ENCODE measurements around the gene CABP1.

The CABP1 gene

DNA sequence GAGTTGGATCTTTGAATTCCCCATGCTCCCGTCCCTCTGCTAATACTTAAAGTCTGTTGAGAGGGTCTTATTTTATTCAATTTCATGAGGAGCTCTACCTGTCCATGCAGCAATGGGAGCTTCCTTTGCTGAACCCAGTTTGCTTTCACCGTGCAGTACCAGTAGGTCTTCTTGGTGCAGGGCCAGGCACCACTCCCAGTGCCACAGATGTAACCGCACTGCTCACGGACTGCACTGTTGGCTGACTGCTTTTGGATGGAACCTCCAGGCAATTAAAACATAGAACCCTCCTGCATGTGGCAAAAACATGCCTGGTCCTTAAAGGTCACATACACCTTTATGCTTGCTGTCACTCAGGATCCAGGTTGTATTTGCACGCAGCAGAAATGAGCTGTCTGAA lies 9.3 kb upstream of the CABP1 start:
- DNase-seq = no peak

DNA sequence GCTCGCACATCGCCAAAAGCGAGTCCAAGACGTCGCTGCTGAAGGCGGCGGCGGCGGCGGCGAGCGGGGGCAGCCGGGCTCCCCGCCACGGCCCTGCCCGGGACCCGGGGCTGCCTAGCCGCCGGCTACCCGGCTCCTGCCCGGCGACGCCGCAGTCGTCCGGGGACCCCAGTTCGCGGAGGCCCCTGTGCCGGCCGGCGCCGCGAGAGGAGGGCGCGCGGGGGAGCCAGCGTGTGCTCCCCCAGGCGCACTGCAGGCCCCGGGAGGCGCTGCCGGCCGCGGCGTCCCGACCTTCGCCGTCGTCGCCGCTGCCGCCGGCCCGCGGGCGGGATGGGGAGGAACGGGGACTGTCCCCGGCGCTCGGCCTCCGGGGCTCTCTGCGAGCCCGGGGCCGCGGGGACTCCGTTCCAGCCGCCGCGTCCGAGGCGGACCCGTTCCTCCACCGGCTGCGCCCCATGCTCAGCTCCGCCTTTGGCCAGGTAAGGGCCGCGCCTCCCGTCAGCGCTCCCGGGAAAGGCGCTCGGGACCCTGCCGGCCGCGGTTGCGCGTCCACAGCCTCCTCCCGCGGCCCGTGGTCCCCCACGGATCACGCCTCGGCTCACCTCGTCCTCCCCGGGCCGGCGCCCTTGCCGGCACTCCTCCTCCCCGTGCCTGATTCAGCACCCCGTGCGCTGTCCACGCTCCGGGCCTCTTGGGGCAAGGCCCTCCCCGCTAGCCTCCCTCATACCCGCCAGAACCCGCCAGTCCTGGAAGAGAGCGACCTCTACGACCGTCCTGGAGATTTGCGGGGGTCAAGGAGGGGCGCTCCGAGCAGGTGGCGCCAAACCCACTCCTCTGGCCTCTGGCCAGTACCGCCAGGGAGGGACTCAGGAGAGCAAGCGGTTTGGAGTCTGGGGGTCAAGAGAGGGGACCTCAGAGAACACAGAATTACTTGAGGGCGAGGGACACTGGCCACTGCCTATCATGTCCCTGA lies 721 bp downstream of the CABP1 start:
- DNase-seq = peak; percentile 58

DNA sequence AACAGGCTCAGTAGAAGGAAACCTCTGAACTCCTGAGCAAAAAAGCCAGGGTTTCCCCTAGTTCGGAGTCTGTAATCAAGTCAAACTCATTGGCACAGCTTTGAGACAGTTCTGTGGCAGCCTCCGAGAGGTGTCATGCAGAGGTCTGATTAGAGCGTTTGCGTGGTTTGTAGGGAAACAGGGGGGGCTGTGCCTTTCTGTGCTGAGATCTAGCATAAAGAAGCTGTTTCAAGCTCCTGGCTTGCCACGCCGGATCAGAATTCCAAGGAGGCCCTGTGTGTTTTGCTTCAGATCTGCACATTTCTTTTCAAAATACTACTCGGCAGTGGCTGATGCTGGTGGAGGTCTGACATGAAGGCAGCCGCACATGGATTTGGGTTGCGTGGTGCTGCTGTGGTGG lies 1.7 kb downstream of the CABP1 start:
- DNase-seq = no peak

DNA sequence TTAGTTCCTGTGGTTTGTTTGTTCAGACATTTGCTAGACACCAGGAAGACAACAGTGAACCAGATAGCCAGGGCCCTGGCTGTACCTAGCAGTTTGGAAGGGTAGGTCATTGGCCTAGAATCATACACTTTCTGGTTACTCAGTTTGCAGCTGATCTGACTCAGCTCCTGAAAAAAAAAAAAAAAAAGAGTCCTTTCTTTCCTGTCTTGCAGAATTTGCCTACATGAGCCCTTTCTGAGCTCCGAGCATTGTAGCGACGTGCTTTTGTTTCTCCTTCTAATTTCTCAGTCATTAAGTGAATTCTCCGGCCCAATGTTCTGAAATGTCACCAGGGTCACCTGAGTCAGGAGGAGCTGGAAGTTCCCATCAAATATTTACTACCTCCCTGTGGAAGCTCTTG lies 2.4 kb downstream of the CABP1 start:
- DNase-seq = no peak

DNA sequence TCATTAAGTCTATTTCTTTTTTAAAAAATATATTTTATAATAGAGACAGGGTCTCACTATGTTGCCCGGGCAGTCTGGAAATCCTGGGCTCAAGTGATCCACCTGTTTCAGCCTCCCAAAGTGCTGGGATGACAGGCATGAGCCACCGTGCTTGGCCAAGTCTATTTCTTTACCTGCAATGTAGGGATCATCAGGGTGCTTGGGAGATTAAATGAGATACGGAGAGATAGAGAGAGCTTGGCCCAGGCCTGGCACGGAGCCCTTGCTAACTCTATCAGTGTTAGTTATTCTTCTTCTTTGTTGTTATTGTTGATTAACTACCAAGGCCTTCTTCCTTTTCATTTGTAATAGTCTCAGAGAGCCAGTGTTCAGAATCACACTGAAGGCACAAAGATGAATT lies 3.1 kb downstream of the CABP1 start:
- no peak for DNase-seq

DNA sequence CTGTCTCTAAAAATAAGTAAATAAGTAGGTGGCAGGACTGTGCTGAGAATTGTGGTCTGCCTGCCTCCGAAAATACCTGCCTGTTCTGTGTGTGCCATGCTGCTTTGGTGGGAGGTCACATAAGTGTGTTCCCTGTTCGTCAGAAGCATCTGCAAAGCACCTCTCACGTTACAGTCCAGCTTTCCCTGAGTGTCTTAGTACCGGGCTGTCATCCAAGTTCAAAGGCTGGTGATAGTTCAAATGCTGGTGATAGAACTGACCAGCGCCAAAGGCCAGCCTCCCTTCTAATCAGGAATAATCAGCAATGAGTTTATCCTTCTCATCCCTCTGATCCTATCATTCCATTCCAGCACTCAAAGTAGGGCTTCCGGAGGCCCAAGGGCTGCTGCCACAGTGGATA lies 5.6 kb downstream of the CABP1 start:
- no peak for DNase-seq

DNA sequence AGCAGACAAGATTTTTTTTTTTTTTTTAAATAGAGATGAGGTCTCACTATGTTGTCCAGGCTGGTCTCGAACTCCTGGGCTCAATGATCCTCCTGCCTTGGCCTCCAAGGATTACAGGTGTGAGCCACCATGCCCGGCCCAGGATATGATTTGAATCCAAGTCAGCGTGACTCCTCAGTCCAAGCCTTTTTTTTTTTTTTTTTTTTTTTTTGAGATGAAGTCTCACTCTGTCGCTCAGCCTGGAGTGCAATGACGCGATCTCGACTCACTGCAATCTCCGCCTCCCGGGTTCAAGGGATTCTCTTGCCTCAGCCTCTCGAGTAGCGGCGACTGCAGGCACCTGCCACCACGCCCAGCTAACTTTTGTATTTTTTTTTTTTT lies 6.9 kb downstream of the CABP1 start:
- no peak for DNase-seq

DNA sequence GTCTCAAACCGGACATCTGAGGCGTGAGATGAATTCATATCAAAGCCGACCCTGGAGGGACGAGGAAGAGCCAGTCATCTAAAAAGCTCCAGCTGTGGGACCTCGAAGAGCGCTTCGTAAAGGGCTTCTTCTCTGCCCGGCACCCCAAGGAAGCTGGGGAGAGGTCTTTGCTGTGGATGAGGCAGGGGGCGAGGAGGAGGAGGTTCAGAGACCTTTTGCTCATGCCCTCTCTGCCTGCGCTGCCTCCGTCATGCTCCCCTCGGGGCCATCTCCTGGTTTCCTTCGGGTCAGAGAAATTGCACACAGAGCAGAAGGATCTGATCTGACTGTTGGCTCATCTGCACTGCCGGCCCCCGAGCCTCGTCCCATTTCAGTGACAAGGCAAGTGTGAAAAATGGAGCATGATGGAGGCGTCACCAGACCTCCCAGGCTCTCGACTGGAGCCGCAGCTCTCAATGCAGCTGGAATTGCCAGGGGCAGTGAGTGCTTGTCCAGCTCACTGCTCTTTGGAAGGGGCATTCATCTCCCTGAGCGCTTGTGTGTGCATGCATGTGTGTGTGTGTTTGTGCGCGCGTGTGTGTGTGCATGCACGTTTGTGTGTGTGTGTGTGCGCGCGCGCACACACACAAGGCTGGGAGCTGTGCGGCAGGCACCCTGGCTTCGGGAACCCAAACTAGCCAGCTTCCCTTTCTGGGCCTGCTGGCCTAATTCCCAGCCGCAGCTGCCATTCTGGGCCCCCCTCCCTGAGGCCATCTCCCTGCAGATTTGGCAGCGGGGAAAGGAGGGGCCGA lies 9.2 kb downstream of the CABP1 start:
- no peak for DNase-seq

DNA sequence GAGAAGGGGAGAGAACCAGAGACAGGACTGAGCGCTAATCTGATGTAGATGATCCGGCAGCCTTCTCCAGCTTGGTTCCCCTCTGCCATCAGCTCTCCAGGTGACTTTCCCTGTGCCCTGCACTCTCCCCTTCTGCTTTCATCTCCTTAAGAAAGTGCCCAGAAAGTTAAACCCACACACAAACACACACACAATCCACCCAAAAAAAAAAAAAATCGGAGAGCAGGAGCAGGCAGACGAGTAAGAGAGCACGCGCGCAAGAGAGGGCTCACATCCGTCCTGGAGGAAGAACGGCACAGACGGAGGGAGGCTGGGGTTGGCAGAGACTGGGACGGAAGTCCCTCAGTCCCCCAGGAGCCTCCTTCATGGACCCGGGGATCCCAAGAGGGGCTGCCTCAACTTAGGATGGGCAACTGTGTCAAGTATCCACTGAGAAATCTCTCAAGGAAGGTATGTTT lies 9.8 kb downstream of the CABP1 start:
- DNase-seq = no peak

DNA sequence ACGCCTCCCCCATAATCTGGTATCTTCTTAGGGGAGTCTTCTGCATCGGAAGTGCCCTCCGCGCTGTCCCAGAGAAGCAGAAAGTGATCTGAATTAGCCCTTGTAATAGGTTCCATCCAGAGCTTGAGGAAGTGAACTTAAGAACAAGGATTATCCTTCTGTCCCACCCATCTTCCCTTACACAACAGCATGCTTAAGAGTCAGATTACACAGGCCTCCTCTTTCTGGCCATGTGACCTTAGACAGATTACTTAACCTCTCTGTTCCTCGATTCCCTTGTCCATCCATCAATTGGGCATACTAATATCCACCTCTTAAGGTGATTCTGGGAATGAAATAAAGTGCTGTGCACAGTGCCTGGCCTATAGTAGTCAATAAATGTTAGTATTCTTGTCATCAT lies 11.4 kb downstream of the CABP1 start:
- no peak for DNase-seq

DNA sequence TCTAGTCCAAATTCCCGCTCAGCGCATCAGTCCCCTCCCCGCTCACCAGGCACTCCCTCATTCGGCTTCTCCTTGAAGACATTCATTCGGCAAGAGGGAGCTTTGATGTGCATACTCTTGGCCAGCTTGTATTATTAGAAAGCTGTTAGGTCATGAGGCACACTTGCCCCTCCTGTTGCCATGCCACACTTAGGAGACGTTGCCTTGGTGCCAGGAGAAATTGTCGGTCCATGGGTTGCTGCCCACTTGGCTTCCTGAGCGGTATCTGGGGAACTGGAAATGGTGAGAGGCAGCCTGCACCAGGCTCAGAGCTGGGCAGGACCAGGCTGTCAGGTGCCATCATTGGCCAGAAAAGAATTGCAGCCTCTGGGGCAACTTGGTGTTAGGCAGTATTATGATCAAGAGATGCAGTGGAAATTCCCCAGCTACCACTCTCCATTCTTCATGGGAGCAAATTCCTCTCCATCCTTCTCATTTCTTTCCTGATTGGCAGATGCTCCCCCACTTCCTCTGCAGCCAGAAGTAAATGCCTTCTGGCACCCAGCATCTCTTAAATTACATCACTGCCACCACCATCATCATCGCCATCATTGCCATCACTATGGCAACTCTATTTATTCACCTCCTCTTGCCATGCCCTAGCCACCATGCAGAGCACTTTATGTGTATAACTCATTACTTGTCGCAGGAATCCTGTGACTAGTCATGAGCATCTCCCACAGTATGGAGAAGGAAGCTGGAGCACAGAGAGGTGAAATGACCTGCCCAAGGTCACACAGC lies 12.4 kb downstream of the CABP1 start:
- DNase-seq = no peak

DNA sequence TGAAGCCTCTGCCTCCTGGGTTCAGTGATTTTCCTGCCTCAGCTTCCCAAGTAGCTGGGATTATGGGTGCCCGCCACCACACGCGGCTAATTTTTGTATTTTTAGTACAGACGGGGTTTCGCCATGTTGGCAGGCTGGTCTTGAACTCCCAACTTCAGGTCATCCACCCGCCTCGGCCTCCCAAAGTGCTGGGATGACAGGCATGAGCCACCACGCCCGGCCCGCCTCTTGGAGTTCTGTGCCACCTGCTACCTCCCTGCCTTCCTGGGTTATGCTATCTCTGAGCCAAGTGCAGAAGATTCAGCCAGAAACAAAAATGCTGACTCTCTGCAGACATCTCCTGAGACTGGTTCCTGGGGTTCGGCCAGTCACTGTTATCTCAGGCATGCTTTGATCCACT lies 13.2 kb downstream of the CABP1 start:
- no peak for DNase-seq

DNA sequence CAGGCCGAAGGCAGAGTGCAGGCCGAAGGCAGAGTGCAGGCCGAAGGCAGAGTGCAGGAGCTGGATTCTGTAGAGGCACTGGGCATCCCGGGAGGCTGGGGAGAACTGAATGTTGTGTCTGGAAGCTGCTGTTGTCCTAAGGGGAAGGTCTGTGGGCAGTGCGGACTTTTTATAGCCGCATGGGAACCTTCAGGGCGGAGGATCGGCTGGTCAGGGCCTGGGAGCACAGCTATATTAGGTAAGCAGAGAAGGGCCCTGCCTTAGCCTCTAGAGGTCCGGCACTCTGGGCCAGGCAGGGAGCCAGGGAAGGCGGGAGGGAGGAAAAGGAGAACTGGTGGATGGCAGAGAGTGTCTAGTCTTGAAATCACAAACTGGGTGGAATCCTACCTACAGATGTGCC lies 14.2 kb downstream of the CABP1 start:
- no peak for DNase-seq

DNA sequence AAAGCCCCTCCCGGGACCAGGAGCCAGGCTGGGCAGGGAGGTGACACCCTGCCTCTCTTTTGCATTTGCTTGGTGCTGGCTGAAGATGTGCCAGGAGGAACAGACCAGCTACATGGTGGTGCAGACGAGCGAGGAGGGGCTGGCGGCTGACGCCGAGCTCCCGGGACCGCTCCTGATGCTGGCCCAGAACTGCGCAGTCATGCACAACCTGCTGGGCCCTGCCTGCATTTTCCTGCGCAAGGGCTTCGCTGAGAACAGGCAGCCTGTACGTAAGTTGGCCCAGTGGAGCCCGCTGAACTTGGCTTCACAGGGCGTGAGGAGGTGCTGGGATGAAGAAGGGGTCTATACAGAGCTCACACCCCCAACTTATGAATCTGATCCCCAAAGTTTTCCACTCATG lies 15.6 kb downstream of the CABP1 start:
- no peak for DNase-seq

DNA sequence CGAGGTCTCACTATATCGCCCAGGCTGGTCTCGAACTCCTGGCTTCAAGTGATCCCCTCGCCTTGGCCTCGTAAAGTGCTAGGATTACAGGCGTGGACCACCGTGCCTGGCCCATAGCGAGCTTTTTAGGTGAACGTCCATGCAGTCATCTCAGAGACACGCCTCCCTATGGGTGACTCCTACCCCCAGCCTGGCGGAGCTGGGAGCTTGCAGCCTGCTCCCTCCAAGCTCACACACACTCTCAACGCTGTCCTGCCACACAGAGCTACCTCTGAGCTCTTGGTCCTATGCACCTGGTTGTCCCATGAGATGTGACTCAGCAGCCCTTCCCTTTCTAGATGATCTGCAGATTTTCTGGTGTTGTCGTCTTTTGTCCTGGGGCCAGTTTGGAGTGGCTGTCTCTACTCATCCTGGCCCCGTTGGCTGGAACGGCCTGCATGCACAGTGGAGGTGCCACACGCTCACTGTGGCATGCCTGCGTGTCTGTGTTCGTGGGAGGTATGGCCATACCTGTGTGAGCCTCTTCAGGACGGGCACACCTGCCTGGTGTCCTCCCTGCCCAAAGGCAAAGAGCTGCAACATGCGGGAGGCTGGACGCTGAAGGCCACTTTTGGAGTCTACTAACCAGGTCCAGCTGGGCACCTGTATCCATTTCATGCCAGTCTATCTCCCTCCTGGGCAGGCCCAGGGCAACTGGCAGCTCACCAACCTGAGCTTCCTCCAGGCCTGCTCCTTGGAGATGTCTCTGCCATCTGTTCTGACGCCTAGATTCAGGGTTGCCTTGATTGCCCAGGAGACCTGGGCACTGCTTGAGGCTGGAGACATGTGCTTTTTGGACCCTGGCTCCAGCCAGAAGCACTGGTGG lies 18.1 kb downstream of the CABP1 start:
- no peak for DNase-seq

DNA sequence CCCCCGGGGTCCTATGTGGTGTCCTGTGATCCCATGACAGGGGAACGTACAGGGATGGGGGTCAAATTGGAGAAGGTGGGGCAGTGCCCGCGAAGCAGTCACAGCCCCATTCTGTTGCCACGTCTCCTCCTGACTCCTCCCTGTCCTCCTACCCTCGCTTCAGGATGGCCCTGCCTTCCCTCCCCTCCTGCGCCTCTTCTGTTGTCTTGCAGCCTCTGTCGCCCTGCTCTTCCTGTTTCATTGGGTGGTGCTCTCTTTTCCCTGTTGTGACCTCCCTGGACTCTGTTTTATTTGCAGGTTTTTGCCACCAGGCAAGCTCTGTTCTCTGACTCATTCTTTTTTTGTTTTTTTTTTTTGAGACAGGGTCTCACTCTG lies 18.7 kb downstream of the CABP1 start:
- no peak for DNase-seq

DNA sequence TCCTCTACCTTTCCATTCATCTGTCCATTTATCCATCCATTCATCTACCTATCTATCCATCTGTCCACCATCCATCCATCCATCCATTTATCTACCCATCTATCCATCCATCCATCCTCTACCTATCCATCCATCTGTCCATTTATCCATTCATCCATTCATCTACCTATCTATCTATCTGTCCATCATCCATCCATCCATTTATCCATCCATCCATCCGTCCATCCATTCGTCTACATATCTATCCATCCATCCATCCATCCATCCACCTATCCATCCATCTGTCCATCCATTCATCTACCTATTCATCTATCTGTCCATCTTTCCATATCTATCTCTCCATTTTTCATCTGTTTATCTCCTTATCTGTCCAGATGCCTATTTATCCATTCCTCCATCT lies 21.0 kb downstream of the CABP1 start:
- no peak for DNase-seq

DNA sequence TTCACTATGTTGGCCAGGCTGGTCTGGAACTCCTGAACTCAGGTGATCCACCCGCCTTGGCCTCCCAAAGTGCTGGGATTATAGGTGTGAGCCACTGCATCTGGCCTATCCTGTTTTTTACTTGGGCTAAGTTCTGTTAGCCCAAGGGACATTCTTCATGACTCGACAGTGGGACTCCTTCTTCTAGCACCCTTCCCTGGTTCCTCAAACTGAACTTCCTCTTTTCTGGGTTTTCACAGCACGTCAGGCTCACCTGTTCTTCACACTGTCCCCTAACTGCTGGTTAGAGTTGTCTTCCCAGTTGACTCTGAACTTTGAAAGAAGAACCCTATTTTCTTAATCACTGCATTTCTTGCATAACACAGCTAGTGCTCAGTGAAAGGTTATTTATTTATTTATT lies 22.5 kb downstream of the CABP1 start:
- DNase-seq = no peak

DNA sequence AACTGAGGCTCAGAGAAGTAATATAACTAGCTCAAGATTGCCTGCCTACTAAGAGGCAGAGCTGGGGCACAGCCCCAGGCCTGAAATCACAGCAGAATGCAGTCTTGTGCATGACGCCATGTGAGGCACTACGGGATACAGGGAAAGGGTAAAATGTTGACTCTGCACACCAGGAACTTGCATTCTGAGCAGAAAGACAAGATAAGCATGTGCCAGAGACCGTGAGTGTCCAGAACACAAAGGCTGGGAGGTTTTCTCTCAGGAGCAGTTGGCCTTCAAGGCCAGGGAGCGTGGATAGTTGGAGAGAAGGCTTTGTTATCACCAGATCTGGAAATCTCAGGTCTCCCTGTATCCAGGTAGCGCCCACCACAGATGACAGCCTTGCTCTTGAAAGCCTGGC lies 23.3 kb downstream of the CABP1 start:
- DNase-seq = no peak

DNA sequence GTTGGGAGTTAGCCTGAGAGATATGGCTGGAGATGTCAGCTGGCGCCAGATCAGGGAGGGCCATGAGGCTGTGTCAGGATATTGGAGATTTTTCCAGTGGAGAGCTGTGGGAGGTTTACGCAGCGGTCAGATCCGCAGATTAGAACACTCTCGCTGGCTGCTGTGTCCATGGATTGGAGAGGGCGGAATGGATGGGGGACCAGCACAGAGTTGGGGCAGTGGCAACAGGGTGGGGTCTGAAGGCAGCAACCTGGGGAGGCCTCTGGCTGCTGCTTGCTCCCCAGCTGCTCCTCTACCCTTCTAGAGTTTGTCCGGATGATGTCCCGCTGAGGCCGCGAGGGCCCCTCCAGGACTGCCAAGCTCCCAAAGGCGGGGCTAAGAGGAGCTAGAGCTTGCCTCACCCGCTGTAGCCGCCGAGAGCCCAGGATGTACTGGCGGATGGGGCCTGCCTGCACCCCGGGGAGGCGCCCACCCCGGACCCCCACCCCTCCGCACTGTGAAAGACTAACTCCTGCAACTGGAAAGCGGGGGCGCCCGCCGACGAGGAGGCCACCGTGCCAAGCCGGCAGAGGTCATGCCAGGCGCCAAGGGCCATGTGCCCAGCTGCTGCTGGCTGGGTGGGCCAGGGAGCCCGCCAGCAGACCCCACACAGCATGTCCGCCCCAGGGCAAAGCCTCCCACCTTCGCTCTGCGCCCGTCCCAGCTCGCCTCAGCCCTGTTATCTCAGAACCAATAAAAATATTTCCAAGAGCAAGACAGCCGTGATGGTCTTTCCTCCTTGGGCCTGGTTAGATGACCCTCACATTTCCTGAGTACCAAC lies 26.4 kb downstream of the CABP1 start:
- DNase-seq = no peak
